CD4-positive, alpha-beta T cell (primary cell): ENCODE measurements around the gene FHOD3. TPM values are rescaled to one million over a fixed set of nuclear protein-coding genes. Genes with fewer than 3 reads are reported as not detected.

Source experiments
- ATAC-seq: fragments of 200-7000 bp; cut with Tn5 transposase; one replicate; pipeline ENCODE4 v1.10.0; 2022; ENCODE audit warnings: mild to moderate bottlenecking; ENCODE audit not compliant: poor library complexity
- CTCF ChIA-PET: fragments of 350-600 bp; sonication (Branson Sonifier 250); formaldehyde crosslinking; loops from one replicate; lab custom pipeline; 2021; ENCODE audit warnings: antibody characterized with exemption, inconsistent platforms; lab: Charles Lee
- POLR2A ChIA-PET: fragments of 350-600 bp; sonication (Branson Sonifier 250); formaldehyde crosslinking; loops from one replicate; lab custom pipeline; 2021; ENCODE audit warnings: antibody characterized with exemption, inconsistent platforms; lab: Charles Lee
- DNase-seq, 14 experiments: peaks; one replicate each; pipeline ENCODE4 v3.0.0-alpha.2; 2013 to 2020; ENCODE audit warnings: mixed read lengths in 2 of 14
- H3K27ac ChIP-seq, 2 donors: one replicate each; pipeline versions ENCODE4 v1.5.1 to v1.7.0; 2013; ENCODE audit warnings: low read length in 2 of 2, low read depth in 1 of 2, mild to moderate bottlenecking in 1 of 2
- H3K27me3 ChIP-seq, 2 experiments: 1 replicate in 1 of 2; 2 replicates in 1 of 2; pipeline versions ENCODE4 v1.6.1 to v1.7.0; 2013; ENCODE audit warnings: low read length in 2 of 2, control low read depth in 1 of 2, mild to moderate bottlenecking in 1 of 2, moderate library complexity in 1 of 2; ENCODE audit not compliant: insufficient read depth in 2 of 2, control insufficient read depth in 1 of 2
- H3K36me3 ChIP-seq: one replicate; pipeline ENCODE4 v1.6.1; 2013; ENCODE audit warnings: low read length, control low read depth; ENCODE audit not compliant: insufficient read depth
- H3K4me1 ChIP-seq: one replicate; pipeline ENCODE4 v1.6.1; 2013; ENCODE audit warnings: low read length, control low read depth; ENCODE audit not compliant: insufficient read depth
- H3K4me3 ChIP-seq: one replicate; pipeline ENCODE4 v1.5.1; 2013; ENCODE audit warnings: mild to moderate bottlenecking, low read length, moderate library complexity
- H3K9me3 ChIP-seq, 2 experiments: 1 replicate in 1 of 2; 2 replicates in 1 of 2; pipeline versions ENCODE4 v1.6.1 to v1.7.0; 2013; ENCODE audit warnings: low read length in 2 of 2, mild to moderate bottlenecking in 2 of 2, control low read depth in 1 of 2, moderate library complexity in 1 of 2; ENCODE audit not compliant: control insufficient read depth in 1 of 2, insufficient read depth in 1 of 2
- H3K27ac Mint-ChIP-seq: one replicate; pipeline ENCODE4 v1.8.0; 2020; ENCODE audit warnings: mixed read lengths
- H3K27me3 Mint-ChIP-seq: one replicate; pipeline ENCODE4 v1.8.0; 2021; ENCODE audit warnings: mixed read lengths
- H3K36me3 Mint-ChIP-seq: one replicate; pipeline ENCODE4 v1.8.0; 2021; ENCODE audit warnings: low read depth, mixed read lengths
- H3K4me1 Mint-ChIP-seq: one replicate; pipeline ENCODE4 v1.8.0; 2021; ENCODE audit warnings: low read depth, mixed read lengths
- H3K4me3 Mint-ChIP-seq: one replicate; pipeline ENCODE4 v1.8.0; 2020; ENCODE audit warnings: mild to moderate bottlenecking, mixed read lengths
- H3K9me3 Mint-ChIP-seq: one replicate; pipeline ENCODE4 v1.8.0; 2020; ENCODE audit warnings: mixed read lengths
- CTCF ChIP-seq: fragments of 200-600 bp; IDR thresholded peaks from one replicate; pipeline ENCODE4 v1.8.0; 2022; ENCODE audit warnings: antibody characterized with exemption, mild to moderate bottlenecking
- intact Hi-C, 2 experiments: fragments of 100-400 bp; cut with DNase I in 1 of 2; cut with micrococcal nuclease in 1 of 2; formaldehyde crosslinking; loops; one replicate each; pipeline versions ENCODE4 v1.15.1 to v1.9.0; 2023 to 2025; cut with DNase I, micrococcal nuclease
- total RNA-seq, 174 experiments: library from RNA in 2 of 174; stranded (reverse) in 2 of 174; gene quantifications; one replicate each; pipeline ENCODE4 v1.2.3 and lab custom pipeline; 2021 to 2026

The FHOD3 gene
- total RNA-seq, 2 experiments from 2014 or later = not detected

DNA sequence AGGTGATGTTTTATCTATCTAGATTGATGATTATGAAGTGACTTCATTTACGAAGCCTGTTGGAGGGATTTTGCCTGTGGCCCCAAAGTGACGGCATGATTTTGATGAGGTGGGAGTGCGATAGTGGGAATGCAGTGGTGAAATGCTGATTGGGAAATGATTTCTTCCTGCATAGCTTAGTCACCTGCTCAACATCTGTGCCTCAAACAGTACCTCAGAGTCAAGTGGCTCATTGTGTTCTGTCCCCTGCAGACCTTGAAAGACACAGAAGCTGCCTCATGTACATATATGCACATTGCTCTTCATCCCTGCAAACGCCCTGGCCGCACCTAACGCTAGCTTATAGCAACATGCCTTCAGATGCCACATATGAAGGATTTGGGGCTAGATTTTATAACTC lies 330.1 kb downstream of the FHOD3 start:
- Histone ChIP-seq H3K27ac (no peak overlapping the region), H3K27me3 (no peaks in the 10 kb centered on the region), H3K36me3 (no peaks in the 10 kb centered on the region), H3K4me3 (no peak overlapping the region), H3K4me1 (no peaks in the 10 kb centered on the region), H3K9me3 (peaks cover 0 to 6% of the 10 kb centered on the region in 2 experiments)
- Mint-ChIP-seq H3K4me1 (no peaks in the 10 kb centered on the region), H3K9me3 (no peaks in the 10 kb centered on the region), H3K27me3 (peaks cover 4% of the 10 kb centered on the region), H3K4me3 (no peak overlapping the region), H3K27ac (no peak overlapping the region), H3K36me3 (no peaks in the 10 kb centered on the region)
- ATAC-seq = no peak
- TF ChIP-seq CTCF = no peak
- CTCF ChIA-PET = interaction anchor here (0.6 kb wide), 1 partner anchor 18 kb away, joined by 3 read pairs; no protein-coding TSS in a partner anchor
- no peak for DNase-seq
- POLR2A ChIA-PET = no interaction called here
- intact Hi-C loops = no loop called here

- POLR2A ChIA-PET = no interaction called here
- Mint-ChIP-seq H3K9me3 (no peaks in the 10 kb centered on the region), H3K4me1 (no peaks in the 10 kb centered on the region), H3K27me3 (peaks cover 4% of the 10 kb centered on the region), H3K4me3 (no peak overlapping the region), H3K36me3 (no peaks in the 10 kb centered on the region), H3K27ac (no peak overlapping the region)
- no peak overlapping the region for H3K4me3 ChIP-seq
- H3K4me1 ChIP-seq = no peaks in the 10 kb centered on the region
- no peaks in the 10 kb centered on the region for H3K27me3 ChIP-seq
- DNase-seq (no peak), ATAC-seq (no peak)
- intact Hi-C loops = no loop called here
- peaks cover 0 to 6% of the 10 kb centered on the region in 2 experiments for H3K9me3 ChIP-seq
- CTCF ChIA-PET = interaction anchor here (0.6 kb wide), 1 partner anchor 19 kb away, joined by 3 read pairs; no protein-coding TSS in a partner anchor
- TF ChIP-seq CTCF = no peak
- H3K27ac ChIP-seq = no peak overlapping the region
- H3K36me3 ChIP-seq = no peaks in the 10 kb centered on the region
Measured at GRCh38 chr18:36628435-36629137, 331.1 kb downstream of the FHOD3 start.

DNA sequence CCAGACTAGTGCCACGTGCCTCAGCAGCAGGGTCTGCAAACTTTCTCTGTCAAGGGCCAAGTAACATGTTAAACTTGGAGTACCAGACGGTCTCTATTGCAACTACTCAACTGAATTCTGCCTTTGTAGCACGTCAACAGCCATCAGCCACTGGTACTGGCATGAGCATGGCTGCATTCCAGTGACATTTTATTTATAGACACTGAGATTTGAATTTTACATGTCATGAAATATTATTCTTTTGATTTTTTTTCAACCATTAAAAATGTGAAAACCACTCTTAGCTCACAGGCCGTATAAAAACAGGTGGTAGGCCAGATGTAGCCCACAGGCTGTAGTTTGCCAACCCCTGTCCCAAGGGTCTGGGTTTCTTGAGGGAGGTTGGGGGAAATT lies 331.6 kb downstream of the FHOD3 start:
- Histone ChIP-seq H3K4me1 (no peaks in the 10 kb centered on the region), H3K27me3 (peaks cover 0 to 2% of the 10 kb centered on the region in 2 experiments), H3K9me3 (peaks cover 0 to 6% of the 10 kb centered on the region in 2 experiments), H3K4me3 (no peak overlapping the region), H3K36me3 (no peaks in the 10 kb centered on the region), H3K27ac (no peak overlapping the region)
- Mint-ChIP-seq H3K9me3 (no peaks in the 10 kb centered on the region), H3K36me3 (no peaks in the 10 kb centered on the region), H3K4me3 (no peak overlapping the region), H3K27me3 (peaks cover 4% of the 10 kb centered on the region), H3K4me1 (no peaks in the 10 kb centered on the region), H3K27ac (no peak overlapping the region)
- no peak for ATAC-seq
- DNase-seq = no peak
- POLR2A ChIA-PET = no interaction called here
- TF ChIP-seq CTCF = no peak
- intact Hi-C loops = no loop called here
- CTCF ChIA-PET = no interaction called here
